ENCODE measurements around the gene SLC66A2. TPM values are rescaled to one million over a fixed set of nuclear protein-coding genes. Genes with fewer than 3 reads are reported as not detected.

SLC66A2 gene
- total RNA-seq, 4 donors from 2014 or later: 41.4 to 310 (median 78.5) TPM

DNA sequence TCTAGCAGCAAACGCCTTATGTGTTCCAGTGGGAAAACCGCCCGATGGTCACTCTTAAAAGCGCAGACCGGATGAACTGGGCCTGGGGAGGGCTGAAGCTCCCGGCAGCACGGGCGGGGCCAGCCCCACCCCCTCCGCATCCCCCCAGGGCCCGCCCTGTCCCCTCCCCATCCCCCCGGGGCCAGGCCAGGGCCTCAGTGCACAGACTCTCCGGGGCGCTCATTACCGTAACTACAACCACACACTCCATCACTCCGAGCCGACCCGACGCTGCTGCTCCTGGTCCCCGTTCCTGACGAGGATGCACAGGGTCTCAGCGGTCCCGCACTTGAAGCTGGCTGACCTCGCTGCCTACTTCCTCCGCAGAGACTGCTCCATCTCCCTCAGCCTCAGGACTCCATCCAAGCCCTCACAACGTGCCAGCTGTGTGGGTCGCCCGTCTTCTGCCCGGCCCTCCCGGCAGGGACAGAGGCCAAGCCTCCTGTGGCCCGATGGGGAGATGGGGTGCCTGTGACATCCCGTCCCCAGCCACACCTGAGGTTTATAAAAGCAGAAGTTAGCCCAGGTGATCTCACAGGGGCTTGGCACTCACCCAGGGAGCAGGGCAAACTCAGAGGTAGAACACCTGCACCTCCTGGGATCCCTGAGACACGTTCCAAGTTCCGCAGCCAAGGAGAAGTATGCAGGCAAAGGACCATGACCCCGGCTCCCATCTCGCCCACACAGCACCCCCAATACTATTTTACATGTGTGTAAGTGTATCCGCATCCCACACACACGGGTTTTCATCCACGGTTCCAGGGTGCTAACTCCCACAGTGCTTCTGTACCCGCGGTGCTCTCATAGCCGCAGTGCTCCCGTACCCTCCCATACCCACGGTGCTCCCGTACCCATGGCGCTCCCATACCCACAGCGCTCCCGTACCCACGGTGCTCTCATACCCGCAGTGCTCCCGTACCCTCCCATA lies 36.0 kb downstream of the SLC66A2 start:
- TF ChIP-seq, protein P1, sequence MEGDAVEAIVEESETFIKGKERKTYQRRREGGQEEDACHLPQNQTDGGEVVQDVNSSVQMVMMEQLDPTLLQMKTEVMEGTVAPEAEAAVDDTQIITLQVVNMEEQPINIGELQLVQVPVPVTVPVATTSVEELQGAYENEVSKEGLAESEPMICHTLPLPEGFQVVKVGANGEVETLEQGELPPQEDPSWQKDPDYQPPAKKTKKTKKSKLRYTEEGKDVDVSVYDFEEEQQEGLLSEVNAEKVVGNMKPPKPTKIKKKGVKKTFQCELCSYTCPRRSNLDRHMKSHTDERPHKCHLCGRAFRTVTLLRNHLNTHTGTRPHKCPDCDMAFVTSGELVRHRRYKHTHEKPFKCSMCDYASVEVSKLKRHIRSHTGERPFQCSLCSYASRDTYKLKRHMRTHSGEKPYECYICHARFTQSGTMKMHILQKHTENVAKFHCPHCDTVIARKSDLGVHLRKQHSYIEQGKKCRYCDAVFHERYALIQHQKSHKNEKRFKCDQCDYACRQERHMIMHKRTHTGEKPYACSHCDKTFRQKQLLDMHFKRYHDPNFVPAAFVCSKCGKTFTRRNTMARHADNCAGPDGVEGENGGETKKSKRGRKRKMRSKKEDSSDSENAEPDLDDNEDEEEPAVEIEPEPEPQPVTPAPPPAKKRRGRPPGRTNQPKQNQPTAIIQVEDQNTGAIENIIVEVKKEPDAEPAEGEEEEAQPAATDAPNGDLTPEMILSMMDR (IDR thresholded peaks at IDR 0.05; ENCODE audit: low read depth): no peak

DNA sequence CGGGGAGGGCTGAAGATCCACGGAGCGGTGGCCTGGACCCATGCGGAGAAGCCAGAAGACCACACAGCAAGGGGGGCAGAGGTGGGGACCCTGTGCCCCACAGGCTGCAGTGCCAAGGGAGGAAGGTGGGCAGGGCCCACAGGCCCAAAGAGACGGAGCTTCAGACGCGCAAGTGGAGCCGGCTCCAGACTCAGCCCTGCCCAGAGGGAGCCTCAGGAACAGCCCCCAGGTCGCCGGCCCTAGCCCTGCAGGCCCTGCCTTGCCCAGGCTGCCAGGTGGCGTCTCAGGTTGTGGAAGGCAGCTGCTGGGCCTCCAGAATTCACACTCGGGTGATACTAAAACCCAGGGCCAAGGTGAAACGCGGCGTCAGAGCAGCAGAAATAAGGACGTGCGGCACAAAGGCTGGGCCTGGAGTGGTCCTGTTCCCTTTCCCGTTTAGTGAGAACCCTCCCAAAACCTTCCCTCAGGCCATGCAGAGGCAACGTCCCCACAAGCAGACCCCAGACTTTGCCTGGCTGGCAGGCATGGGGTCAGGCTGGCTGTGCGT lies 36.8 kb downstream of the SLC66A2 start:
- TF ChIP-seq, protein P1 (IDR thresholded peaks at IDR 0.05; ENCODE audit: low read depth): no peak

DNA sequence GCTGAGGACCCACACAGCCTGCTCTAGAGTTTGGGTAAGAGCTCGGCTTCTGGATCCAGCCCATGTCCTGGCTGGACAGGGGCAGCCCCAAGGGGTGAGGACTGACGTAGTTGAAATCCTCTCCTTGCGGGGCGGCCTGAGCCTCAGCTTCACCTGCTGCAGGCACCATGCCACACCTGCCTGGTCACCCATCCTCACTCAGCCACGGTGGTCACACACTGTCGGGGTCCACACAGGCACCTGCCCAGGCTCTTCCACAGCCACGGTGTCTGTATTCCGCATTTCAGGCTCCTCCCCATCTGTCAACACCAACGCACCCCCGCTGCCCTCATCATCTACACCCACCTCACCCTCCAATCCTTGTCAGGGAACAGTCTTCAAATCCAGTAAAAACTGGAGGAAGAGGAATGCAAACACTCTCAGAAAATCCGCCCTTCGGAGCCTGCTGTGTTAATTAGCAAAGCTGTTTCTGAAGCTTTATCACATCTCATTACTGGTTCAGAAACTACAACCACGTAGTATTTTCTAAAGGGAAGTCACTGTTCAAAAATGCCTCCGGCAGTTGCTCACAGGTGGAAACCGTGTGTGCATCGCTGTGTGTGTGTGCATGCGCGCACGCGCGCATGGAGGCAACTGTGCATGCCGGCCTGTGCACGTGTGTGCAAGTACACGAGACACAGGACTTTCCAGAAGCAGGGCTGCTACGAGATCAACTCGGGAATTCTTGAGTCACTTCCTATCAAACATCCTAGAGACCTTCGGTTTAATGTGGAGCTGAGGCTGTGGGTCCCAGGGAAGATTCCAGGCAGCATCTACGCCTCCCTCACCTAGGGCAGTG lies 38.2 kb downstream of the SLC66A2 start:
- TF ChIP-seq, protein P1 (IDR thresholded peaks at IDR 0.05; ENCODE audit: low read depth): no peak

DNA sequence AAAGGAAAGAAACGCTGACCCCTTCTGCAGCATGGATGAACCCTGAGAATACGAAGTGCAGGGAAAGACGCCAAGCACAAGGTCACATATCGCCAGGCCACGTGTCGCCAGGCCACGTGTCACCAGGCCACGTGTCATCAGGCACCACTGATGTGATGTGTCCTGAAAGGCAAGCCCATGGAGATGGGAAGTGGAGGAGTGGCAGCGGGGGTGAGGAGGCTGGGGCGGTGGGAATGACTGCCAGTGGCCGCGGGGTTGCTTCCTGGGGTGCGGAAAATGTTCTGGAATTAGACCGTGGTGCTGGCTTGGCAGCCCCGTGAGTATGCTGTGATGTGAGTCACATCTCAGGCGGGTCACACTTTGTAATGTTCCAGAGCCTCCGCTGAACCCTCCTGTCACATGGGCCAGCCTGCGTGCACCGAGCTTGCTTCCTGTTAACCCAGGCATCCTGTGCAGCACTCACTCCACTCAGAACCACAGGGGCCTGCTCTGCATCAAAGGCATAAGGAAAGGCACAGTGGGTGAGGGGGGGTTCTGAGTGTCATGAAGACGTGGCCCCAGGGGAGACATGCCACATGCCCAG lies 39.0 kb downstream of the SLC66A2 start:
- TF ChIP-seq, protein P1 (IDR thresholded peaks at IDR 0.05; ENCODE audit: low read depth): no peak

DNA sequence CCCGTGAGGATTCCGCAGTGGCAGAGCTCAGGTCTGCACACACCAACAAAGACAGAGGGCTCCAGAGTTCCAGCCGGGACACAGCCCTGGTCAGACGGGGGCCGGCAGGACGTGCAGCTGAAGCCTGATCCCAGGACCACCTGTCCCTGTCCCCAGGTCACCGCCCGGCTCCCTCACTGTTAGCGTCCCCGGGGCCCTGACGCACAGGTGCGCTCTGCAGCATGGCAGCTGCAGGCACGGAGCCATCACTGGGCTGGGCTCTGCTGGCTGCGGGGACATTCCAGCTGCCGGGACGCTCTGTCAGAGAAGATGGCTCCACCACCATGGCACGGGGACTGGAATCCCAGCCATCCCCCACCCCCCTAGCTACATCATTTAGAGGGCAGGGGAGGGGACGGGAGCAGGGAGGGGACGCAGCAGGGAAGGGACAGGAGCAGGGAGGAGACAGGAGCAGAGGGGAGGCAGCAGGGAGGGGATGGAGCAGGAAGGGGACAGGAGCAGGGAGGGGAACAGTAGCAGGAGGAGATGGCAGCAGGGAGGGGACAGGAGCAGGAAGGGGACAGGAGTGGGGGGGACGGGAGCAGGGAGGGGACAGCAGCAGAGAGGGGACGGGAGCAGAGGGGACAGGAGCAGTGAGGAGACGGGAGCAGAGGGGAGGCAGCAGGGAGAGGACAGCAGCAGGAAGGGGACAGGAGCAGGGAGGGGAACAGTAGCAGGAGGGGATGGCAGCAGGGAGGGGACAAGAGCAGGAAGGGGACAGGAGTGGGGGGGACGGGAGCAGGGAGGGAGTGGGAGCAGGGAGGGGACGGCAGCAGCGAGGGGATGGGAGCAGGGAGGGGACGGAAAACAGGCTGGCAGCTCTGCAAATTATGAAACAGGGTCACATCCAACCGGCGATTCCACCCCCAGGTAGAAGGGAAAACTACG lies 39.8 kb downstream of the SLC66A2 start:
- TF ChIP-seq, protein P1 (IDR thresholded peaks at IDR 0.05; ENCODE audit: low read depth): no peak

DNA sequence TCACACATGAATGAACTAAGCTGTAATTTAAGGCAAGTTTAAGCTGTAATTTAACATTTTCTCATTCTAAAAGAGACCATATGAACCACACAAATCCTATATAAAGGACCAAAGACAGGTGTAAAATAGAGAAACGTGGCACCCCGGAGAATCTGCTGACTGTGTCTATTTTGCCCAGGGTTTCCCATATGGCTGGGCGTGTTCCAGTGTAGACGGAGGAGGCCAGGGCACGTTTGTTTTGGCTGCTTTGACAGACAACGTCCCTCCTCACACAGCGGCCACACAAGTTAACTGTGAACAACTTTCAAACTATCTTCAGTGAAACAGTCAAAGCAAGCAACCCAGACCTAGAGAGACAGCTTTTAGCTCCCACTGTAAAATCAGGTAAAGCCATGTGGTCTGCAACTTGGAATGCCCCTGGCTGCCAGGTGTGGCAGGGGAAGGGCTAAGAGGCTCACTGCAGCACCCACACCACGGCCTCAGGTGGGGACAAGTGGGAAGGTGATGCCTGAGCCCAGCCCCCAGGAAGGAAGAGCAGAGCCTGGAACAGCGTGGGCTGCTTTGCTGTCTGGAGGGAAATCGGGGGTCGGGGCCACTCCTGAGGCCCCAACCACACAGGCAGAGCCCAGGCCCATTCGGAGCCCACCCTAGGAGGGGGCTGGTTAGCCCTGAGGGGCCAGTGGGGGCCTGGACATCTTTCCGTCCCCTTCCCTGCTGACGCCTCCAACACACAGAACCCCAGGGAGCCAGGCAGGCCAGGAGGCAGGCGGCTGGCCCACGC lies 40.7 kb downstream of the SLC66A2 start:
- TF ChIP-seq, protein P1 (IDR thresholded peaks at IDR 0.05; ENCODE audit: low read depth): no peak
